ENCODE data around the gene CADPS.

CADPS gene

DNA sequence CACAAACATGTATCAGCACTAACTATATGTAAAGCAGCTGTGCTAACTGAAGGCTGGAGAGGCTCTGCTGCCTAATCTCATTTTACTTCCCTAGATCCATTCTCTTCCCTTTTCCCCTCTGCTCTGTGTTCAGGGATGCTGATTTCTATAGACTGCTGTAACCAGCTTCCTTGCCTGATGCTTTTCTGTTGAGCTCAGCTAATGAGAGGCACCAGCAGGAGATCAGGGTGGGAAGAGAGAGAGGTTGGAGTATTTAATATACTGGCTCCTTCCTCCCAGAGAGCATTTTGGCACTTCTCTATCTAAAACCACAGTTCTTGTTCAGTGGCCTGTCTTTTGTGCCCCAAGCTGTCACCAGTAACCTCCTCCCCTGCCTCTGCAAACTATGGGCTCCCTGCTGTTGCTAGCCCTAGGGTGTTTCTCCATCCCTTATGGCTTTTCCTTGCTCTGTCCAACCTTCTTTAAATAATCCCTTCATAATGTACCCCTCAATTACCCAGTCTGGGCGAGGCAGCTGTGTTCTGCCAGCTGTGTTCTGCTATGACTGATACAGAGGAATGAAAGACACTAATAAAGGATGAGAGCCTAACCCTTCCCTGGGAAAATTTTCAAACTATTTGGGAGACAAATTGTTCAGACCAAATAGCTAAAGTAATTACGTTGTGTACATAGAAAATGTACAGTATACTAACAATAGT, 69.5 kb downstream of the CADPS start:
- peak; percentile 5 for DNase-seq

DNA sequence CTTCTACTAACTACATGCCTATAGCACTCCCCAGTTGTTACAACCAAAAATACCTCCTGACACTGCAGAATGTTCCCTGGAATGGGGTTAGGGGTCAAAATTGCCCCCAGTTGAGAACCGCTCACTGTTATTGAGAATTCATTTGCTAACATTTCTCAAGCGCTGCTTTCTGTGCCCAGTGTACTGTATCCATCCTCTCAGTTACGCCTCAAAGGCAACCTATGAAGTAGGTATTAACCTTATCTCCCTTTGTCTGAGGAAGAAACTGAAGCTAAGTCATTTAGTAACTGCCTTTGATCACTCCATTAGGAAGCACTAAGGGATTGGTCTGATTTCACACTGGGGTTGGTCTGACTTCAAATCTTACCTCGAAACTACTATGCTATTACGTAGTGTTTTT, 70.1 kb downstream of the CADPS start:
- no peak for DNase-seq

DNA sequence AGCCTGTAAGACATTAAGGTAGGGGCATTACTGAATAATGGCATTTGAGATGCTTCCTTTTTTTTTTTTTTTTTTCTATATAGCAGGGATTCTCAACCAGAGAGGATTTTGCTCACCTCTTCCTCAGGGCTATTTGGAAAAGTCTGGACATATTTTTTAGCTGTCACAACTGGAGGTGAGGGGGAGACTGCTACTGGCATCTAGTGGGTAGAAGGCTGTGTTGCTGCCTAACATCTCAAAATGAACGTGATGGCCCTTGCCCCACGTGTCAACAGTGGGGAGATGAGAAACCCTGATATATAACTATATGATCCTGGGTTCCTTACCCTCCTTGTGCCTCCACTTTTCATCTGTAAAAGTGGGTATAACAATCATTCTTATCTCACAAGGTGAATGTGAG, 71.9 kb downstream of the CADPS start:
- no peak for DNase-seq

DNA sequence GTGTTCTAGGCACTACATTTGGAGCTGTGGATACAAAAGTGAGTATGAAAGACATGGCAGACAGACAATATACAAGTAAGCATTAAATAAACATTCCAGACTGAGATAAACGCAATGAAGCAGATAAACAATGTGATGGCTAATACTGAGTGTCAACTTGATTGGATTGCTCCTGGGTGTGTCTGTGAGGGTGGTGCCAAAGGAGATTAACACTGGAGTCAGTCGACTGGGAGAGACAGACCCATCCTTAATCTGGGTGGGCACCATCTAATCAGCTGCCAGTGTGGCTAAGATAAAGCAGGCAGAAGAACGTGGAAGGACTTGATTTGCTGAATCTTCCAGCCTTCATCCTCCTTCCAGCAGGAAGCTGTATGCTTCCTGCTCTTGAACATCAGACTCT, 77.2 kb downstream of the CADPS start:
- DNase-seq = no peak

DNA sequence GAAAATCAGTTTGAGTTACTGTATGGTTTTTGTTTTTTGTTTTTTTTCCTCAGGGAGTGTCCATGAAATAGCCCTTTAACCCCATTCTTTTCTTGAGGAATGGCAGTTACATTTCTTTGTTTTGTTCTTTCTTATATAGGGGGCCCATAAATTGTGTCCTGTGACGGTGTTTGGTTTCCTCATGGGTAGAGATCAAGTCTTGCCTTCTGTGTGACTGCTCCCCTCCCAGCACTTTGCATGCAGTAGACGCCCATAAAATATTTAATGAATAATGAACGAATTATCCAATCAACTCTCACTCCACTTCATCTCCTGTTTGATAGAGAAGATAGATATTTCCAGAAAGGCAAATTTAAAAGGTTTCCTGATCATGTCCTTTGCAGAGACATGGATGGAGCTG, 78.1 kb downstream of the CADPS start:
- DNase-seq = no peak

DNA sequence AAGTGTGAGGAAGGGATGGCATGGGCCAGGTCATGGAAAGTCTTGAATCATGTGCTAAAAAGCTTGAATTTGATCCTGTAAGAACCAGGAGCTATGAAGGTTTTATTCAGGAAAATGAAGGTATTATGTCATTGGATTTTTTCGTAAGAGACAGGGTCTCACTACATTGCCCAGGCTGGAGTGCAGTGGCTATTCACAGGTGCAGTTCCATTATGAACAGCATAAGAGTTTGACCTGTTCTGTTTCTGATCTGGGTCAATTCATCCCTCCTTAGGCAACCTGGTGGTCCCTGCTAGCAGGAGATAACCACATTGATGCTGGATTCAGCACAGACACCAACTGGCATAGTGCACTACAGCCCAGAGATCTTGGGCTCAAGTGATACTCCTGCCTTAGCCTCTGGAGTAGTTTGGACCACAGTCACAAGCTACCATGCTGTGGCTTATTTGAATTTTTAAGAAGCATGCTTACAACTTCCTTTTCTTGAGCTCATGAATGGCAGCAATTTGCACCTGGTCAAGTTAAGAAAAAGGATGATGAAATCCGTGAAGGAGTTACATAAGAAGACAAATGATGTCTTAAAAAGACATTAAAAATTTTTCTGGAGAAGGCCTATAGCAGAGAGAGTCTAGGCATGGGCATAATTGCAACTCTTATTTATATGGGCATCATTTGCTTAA, 79.1 kb downstream of the CADPS start:
- DNase-seq = no peak

DNA sequence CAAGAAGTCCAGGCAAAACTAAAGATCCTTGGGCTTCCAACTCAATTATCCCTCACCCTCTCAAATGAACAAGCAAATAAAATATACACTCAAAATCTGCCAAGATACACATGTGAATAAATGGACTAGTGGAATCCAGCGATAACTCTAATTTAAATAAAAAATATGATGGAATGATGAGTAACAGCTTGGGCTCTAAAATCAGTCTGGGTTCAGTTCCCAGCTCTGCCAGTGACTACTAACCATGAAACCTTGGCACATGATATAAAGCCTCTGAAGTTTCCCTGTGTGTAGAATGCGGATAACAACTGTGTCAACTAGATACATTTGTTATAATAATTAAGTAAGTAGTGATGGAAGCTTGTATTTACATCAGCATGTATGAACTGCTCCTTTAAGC, 81.3 kb downstream of the CADPS start:
- no peak for DNase-seq

DNA sequence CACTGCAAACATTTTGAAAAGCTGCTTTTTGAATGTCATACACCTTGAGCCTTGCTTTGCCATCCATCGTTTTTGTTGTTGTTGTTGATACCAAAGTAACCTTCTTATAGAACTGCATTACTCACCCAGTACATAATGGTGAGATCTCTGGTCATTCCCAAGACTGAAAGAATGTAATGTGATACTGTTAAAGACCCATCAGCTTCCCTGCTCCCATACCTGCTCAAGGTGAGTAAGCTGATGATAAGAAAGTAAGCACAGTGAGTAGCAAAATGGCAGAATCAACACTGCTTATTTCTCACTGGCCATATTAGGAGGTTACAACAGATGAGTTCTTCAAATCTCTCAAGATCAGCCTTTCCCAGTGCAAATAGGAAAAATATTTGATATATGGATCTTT, 89.8 kb downstream of the CADPS start:
- no peak for DNase-seq

DNA sequence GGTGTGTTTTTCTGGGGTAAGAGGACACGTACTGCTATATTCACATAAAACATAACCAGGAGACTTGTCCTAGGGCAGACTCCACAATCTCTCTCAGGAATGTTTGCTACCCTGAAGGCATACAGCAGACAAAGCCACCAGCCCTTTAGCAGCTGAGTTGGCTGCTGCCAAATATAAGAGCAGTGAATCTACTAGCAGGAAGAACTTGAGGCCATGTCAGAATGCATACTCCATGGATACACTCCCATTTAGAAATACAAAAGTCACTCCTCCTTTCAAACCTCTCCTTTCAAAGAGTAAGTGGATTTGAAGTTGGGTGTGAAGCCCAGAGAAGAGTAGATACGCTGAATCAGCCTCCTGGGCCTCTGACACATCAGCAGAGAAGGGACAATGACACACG, 94.1 kb downstream of the CADPS start:
- DNase-seq = no peak

DNA sequence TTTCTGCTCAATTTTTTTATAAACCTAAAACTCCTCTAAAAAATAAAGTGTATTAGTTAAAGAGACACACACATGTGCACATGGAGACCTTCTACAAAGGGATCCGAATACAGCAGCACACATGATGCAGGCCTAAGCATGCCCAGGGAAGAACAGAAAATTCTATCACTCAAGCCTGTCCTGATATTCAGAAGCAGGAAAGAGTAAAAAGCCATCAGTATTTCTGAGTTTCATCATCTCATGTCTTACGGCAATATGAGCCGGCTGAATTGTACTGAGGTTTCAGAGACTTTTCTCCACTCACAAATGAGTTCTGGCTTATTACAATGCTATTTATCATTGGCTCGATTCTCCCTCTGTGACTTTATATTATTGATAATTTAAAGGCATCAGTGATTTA, 97.5 kb downstream of the CADPS start:
- DNase-seq = no peak

DNA sequence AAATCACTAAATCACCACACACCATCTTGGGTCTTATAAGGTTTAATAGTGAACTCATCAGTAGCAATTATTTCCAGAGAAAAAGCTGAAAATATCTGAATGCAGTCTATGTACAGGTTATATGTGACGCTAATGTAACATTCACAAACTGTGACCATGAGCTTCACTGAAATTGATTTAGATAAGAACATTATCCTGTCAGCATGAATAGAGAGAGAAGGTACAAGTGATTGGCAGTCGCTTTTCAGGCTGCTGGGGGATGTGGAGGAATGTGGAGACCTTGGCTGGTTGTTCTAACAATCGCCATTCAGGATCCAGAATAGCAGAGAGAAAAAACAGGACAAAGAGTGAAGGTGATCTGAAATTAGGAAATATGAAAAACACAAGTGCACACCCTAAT, 98.1 kb downstream of the CADPS start:
- no peak for DNase-seq

DNA sequence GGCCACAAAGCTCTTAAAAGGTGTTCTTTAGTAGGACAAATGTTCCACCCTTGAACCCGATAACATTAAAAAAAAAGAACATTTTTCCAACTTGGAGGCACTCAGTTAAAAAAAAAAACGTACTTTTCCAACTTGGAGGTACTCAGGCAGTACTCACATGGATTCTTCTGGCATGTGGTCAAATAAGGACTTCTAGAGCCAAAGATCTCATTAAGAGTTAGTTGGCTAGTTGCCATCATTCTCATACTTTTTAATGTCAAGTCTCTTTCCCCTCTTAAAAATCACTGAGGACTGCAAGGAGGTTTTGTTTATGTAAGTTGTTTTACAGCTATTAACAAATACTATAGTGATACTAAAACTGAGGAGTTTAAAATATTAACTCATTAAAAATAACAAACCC, 101.0 kb downstream of the CADPS start:
- no peak for DNase-seq

DNA sequence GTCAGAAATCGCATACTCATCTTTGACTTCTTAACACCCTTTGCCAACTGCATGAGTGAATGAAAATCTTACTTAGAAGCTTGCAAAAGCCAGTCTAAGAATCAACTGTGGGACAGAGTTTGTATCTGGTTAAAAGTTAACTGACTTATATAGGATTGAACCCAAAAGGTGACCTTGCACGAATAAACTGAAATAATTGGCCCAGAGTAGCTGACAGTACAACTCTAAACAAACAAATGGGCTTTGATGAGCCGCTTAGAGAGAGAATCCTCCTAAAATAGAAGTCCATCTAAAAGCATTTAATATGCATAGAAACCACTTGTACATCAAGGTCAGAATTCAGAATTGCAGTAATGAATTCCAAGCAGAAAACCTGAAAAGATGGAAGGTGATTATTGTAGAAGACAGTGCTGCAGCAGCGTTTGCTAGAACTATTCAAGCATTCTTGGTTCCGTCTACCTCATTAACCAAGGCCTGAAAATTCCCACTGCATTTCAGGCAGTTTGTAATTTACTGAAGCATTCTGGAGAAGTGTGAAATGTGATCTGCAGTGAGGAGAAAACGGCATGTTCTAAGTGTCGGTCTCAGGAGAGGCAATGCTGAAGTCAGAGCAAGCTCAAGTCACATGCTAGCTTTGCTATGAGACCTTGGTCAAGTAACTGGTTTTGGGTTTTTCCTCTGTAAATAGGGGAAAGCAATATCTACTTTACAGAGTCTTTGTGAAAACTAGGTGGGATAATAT, 103.7 kb downstream of the CADPS start:
- no peak for DNase-seq

DNA sequence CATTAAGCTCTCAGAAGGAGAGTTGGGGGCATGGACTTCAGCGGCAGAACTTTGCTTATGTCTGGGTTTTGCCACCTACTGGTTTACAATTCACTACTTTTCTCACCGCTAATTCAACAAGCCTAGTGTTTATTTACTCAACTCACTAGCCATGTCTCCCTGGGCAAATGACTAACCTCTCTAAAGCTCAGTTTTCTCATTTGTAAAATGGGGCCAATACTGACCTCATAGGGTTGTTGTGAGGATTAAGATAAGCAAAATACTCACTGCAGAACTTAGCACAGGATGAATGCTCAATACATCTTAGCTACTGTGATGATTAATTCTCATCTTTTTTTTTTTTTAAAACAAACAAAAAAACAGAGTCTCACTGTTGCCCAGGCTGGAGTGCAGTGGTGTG, 106.3 kb downstream of the CADPS start:
- DNase-seq = no peak

DNA sequence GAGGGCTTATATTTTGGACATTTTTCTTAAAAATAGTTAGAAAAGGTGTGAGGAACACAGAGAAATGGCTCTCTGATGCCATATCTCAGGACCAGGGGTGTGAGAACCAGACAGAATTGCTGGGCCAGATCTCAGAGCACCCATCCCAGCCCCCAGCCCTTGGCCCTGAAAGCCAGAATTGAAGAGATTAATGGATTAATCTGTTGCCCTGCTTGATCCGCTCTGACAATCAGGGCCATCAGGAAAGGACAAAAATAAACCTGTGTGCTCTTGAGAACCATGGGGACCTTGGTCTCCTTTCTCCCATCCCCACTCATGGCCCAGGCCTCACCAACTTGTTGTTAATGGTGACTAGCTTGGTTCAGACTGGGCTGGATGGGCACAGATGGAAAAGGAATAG, 113.5 kb downstream of the CADPS start:
- no peak for DNase-seq

DNA sequence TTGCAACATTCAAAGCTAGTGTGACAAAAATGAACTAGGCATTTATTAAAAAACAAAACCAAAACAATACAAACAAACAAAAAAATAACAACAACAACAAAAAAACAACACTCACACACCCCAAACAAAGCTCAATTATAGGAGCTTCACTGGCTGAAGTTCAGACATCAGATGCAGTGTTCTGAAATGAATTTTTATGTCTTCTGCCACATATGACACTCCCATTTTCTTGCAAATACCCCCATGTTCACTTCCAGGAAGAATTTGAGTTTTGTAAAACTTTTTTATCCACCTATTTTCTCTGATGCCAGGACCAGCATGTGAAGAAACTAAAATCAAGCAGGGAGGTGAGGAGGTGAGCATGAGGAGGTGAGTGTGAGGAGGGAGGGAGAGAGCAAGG, 113.9 kb downstream of the CADPS start:
- no peak for DNase-seq

DNA sequence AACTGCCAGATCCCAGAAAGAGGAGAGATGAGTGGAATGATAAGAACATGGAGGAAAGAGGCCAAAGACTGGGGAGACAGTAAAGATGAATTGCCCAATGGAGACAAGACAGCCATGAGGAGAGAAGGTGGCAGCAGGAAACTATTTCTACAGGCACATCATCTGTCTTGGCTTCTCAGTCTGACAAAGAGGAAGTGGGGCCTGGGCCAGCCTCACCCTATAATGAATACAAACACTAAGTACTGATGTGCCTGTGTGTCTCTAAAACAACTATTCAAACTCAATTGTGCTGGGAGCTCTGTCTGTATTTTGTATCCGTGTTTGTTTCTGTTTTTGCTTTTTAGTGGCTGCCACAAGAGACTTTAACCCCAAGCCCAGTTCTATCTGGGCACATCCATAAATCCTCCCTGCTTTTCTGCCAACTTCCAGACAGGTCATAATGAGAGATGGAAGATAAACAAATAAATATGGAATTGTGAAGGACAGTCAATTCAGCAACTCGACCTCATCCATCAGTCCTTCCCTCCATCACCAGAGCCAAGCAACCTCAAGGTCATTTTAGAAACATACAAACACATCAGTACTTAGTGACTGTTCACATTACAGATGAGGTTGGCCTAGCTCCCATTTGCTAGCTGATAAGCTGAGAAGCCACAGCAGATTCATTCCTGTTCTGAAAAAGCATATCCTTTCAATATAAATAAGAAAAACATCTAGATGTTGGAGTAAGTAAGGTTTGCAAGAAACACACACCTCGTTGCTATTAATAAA, 116.7 kb downstream of the CADPS start:
- DNase-seq = no peak

DNA sequence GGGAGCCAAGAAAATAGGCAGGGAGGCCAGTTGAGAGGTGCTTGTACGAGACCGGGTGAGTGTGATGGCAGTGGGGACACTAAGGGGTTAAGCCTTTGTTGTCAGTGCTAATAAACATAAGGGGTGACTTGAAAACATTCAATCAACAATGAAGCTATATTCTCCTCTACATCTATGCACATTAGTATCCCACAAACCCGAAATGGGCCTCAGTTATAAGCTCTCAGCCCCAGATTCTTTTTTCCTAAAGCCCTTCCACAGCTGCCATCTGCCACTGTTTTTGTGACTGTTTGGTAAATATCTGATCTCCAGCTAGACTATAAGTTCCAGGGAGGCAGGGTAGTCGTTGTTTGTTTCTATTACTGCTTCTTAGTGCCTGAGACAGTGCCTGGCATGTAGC, 118.2 kb downstream of the CADPS start:
- DNase-seq = no peak

DNA sequence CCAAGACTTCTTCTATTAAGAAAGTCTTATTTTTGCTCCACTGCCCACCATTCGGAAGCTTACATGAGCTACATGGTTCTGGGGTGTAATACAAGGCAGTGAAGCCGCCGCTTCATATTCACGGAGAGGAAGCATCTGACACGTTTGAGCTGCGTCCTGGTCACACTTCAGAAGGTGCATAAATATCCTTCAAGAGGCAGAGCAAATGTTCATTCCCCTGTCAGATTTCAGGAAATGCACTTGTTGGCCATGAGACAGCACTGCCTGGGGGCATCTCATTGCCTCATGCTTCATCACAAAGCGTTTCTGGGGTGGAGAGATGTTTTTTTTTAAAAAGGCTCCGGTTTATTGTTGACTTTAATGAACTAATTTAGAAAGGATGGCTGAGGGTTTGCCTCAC, 119.9 kb downstream of the CADPS start:
- no peak for DNase-seq

DNA sequence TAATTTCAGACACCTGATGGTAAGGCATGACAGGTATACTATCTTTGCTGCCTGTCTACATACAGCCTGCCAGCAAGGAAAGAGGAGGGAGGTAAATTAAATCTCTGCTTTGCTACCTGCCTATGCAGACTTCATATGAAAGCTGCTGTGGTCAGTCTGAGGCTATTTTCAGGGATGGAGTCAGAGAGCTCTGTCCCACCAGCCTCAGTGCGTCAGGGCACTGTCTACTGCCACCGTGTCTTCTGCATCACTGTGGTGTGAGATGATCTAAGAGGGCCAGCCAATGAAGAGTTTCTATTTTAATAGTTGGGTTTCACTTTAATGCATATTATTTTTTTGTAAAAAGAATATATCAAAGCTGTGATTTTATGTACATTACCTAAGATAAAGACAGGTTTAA, 125.6 kb downstream of the CADPS start:
- DNase-seq = no peak

DNA sequence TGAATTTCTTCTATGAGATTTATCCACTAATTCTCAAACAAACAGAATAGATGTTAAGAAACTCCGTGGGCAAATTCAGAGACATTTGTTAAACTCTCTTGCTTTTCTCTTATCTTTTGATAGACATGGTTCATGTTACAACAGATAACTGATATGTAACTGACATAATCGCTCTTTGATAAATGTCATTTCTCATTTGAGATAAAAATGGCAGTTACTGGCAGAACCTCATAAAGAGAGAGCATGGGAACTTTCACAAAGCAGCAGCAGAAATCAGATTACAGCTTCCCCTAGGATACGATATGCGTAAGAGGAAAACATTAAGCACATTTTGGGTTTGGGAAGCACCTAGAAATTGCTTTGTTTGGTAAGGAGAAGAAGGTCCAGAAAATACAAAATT, 126.1 kb downstream of the CADPS start:
- DNase-seq = no peak

DNA sequence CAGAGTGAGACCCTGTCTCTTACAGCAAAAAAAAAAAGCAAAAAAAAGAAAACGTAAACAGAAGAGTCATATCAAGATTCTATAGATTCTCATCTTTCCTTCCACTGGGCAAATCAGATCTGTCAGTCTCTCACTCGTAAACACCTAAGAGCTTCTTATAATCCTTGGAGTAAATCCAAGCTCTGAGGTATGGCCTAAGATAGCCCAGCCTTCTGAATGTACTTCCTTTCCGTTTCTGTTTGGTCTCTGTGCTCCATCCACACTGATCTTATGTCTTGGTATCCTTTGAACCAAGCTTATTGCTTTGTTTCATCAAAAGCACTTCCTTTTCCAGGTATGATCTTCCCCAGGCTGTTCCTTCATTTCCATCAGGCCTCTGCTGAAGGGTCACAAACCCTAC, 137.8 kb downstream of the CADPS start:
- no peak for DNase-seq

DNA sequence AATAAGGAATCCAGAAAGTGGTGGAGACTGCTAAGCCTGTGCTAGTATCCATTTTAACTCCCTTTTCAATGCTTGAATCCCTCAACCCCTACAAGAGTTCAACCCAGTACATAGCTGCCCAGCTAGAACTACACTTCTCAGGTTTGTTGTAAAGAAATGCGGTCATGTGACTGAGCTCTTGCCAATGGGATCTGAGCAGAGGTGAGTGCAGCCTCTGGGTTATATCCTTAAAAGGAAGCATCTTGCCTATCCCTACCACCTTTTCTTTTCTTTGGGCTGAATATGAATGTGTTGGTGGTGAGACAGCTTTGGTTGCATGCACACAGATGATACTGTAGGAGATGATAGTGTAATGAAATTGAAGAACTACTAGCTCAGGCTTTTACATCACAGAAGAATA, 139.7 kb downstream of the CADPS start:
- DNase-seq = no peak

All from NCI-H748 treated with DMSO at 0.1 percent for 48 hours (cell line).